GM12878 (cell line): ENCODE data around the gene SHISA9. TPM values are rescaled to one million over a fixed set of nuclear protein-coding genes. Genes with fewer than 3 reads are reported as not detected.

ENCODE experiments used
- ATAC-seq: fragments of 200-7000 bp; cut with Tn5 transposase; 3 replicates; pipeline ENCODE4 v1.9.1; 2020; ENCODE audit warnings: mild to moderate bottlenecking, moderate library complexity
- BruUV-seq: library from RNA; stranded (reverse); fragments of 400-500 nt; replicated peaks from 2 replicates; lab custom pipeline; 2021; lab: Mats Ljungman, UMichigan
- CTCF ChIA-PET: fragments of 300-600 bp; sonication (Branson Sonifier 250); formaldehyde crosslinking; extraction: SDS; loops from one replicate; lab custom pipeline; 2021; ENCODE audit warnings: inconsistent platforms; lab: Yijun Ruan, JAX
- POLR2A ChIA-PET: fragments of 350-600 bp; formaldehyde crosslinking; extraction: SDS; loops from one replicate; lab custom pipeline; 2021; ENCODE audit warnings: inconsistent platforms; lab: Charles Lee
- RAD21 ChIA-PET: fragments of 300-600 bp; sonication (Branson Sonifier 250); formaldehyde crosslinking; loops from one replicate; lab custom pipeline; 2023; ENCODE audit warnings: antibody characterized with exemption; ENCODE audit not compliant: unreplicated experiment; lab: Charles Lee
- SMC1A ChIA-PET: fragments of 300-600 bp; sonication (Branson Sonifier 250); formaldehyde crosslinking; loops from one replicate; lab custom pipeline; 2023; ENCODE audit not compliant: unreplicated experiment, uncharacterized antibody; lab: Charles Lee
- DNase-seq: peaks from one replicate; pipeline ENCODE4 v3.0.0-alpha.2; 2011; ENCODE audit warnings: low read depth, low spot score
- FAIRE-seq: peaks from 3 replicates; lab custom pipeline; 2011; peaks lifted over from hg19 to GRCh38; lab: Jason Lieb, UNC
- H2AFZ ChIP-seq: 2 replicates; pipeline ENCODE4 v1.6.0; 2011; ENCODE audit warnings: low read depth, low read length, control low read depth; ENCODE audit not compliant: control insufficient read depth
- H3K27ac ChIP-seq: 2 replicates; pipeline ENCODE4 v1.5.1; 2011; ENCODE audit warnings: control low read depth; ENCODE audit not compliant: control insufficient read depth, insufficient read depth
- H3K27me3 ChIP-seq, 2 experiments: replicated peaks in 1 of 2; 2 replicates each; pipeline versions ENCODE4 v1.6.0 to v1.6.1; 2011; ENCODE audit warnings: low read length in 1 of 2; ENCODE audit not compliant: control insufficient read depth in 2 of 2, insufficient read depth in 2 of 2
- H3K36me3 ChIP-seq, 2 experiments: 2 replicates each; pipeline ENCODE4 v1.5.1; 2011; ENCODE audit warnings: low read length in 1 of 2; ENCODE audit not compliant: control insufficient read depth in 2 of 2, insufficient read depth in 2 of 2
- H3K4me1 ChIP-seq: 2 replicates; pipeline ENCODE4 v1.6.1; 2011; ENCODE audit warnings: mild to moderate bottlenecking, low read length, moderate library complexity, mixed read lengths; ENCODE audit not compliant: control insufficient read depth, insufficient read depth
- H3K4me2 ChIP-seq: 2 replicates; pipeline ENCODE4 v1.6.0; 2011; ENCODE audit warnings: control low read depth; ENCODE audit not compliant: control insufficient read depth, insufficient read depth
- H3K4me3 ChIP-seq: fragments of 200-600 bp; sonication (generic); 2 replicates; pipeline ENCODE4 v1.5.1; 2016
- H3K79me2 ChIP-seq: 2 replicates; pipeline ENCODE4 v1.6.0; 2011; ENCODE audit warnings: low read length; ENCODE audit not compliant: control insufficient read depth, insufficient read depth
- H3K9ac ChIP-seq: 2 replicates; pipeline ENCODE4 v1.8.0; 2011; ENCODE audit warnings: low read length, control low read depth, mixed read lengths; ENCODE audit not compliant: control insufficient read depth, insufficient read depth
- H3K9me3 ChIP-seq: replicated peaks from 3 replicates; pipeline ENCODE4 v1.5.1; 2011; ENCODE audit warnings: mild to moderate bottlenecking, low read length; ENCODE audit not compliant: control insufficient read depth, insufficient read depth
- H4K20me1 ChIP-seq: 2 replicates; pipeline ENCODE4 v1.6.0; 2011; ENCODE audit not compliant: control insufficient read depth, insufficient read depth
- HSF1 ChIP-seq: fragments of 150-350 bp; IDR thresholded peaks from 2 replicates; pipeline ENCODE4 v1.6.1; 2014; ENCODE audit warnings: mild to moderate bottlenecking, low read depth, low read length
- IRF4 ChIP-seq: IDR thresholded peaks from 2 replicates; pipeline ENCODE4 v1.6.1; 2011; ENCODE audit warnings: low read depth, low read length
- ZNF217 ChIP-seq: fragments of 450-650 bp; IDR thresholded peaks from 2 replicates; pipeline ENCODE4 v1.6.1; 2017; ENCODE audit warnings: antibody characterized with exemption, mild to moderate bottlenecking
- ZNF24 ChIP-seq: fragments of 450-650 bp; IDR thresholded peaks from 2 replicates; pipeline ENCODE4 v1.6.1; 2017; ENCODE audit warnings: antibody characterized with exemption, mild to moderate bottlenecking
- WGBS: methylation state at CpG from one replicate; pipeline ENCODE4 v1.1.6; 2016; ENCODE audit warnings: low lambda C conversion rate; ENCODE audit not compliant: insufficient replicate concordance, insufficient coverage; ENCODE audit errors: missing lambda C conversion rate; 5-methylcytosine and 5-hydroxymethylcytosine counted together
- in situ Hi-C: fragments of 300-500 bp; cut with MboI; formaldehyde crosslinking; loops from 9 replicates; pipeline ENCODE4 v1.14.3; 2018; ENCODE audit warnings: mixed read lengths
- intact Hi-C: fragments of 100-400 bp; cut with micrococcal nuclease; formaldehyde crosslinking; loops from one replicate; pipeline ENCODE4 v1.14.2; 2022; ENCODE audit not compliant: unreplicated experiment
- polyA plus RNA-seq, 11 experiments: library from polyadenylated mRNA; depleted of rRNA in 4 of 11; unstranded in 6 of 11; stranded (reverse) in 5 of 11; fragments of >200 nt; fragmentation: Nextera tagmentation in 4 of 11; fragmentation: Illumina TruSeq in 1 of 11; extraction: Ambion mirVana in 4 of 11; extraction: Trizol in 1 of 11; gene quantifications; 1 replicate in 1 of 11; 2 replicates in 10 of 11; pipeline versions ENCODE4 v1.2.1 to v1.2.3, GENCODE V29; 2011 to 2016; ENCODE audit warnings: inconsistent platforms in 2 of 11, missing spikeins in 2 of 11, low read depth in 1 of 11
- total RNA-seq, 4 experiments: library from RNA; depleted of rRNA in 3 of 4; stranded (reverse); fragments of >200 nt in 3 of 4; fragmentation: Illumina TruSeq in 1 of 4; extraction: Trizol in 1 of 4; gene quantifications; 2 replicates each; pipeline versions ENCODE4 v1.2.1 to v1.2.3, GENCODE V29; 2013 to 2021

The SHISA9 gene
- total and polyA plus RNA-seq, 10 of the 15 experiments (the other 5 are each of a cell fraction or from before 2014, with no cell fraction given), result 0.03 to 25.5 (median 0.07) TPM

GRCh38 chr16:13269359-13269758 lies 368.0 kb downstream of the SHISA9 start:
- no peak for FAIRE-seq

More at GRCh38 chr16:13269359-13269758, 368.0 kb downstream of the SHISA9 start:
- no TSS peak for BruUV-seq
- 33% methylated on average over 1 of the region's 1 CpG for WGBS
- H3K4me3 ChIP-seq, result no peak overlapping the region
- ChIA-PET POLR2A (no interaction called here), CTCF (interaction anchor here (0.7 kb wide), 1 partner anchor 14 kb away, joined by 3 read pairs; no protein-coding TSS in a partner anchor), RAD21 (no interaction called here), SMC1A (interaction anchor here (0.6 to 1.2 kb wide), 4 partner anchors 15 to 153 kb away, joined by 3 to 9 read pairs (median 3); no protein-coding TSS in a partner anchor)
- in situ Hi-C loops, result no loop called here
- no peak overlapping the region for H3K4me2 ChIP-seq
- no peaks in the 10 kb centered on the region for H3K4me1 ChIP-seq
- no peak overlapping the region for H2AFZ ChIP-seq
- intact Hi-C loops, result no loop called here
- H3K27me3 ChIP-seq, result no peaks in the 10 kb centered on the region
- H3K36me3 ChIP-seq, result no peaks in the 10 kb centered on the region
- H3K9me3 ChIP-seq, result no peaks in the 10 kb centered on the region; the same call in 2 of the 3 replicates
- H3K79me2 ChIP-seq, result no peaks in the 10 kb centered on the region
- ATAC-seq, result no peak
- no peak for DNase-seq
- no peaks in the 10 kb centered on the region for H4K20me1 ChIP-seq
- H3K27ac ChIP-seq, result no peak overlapping the region
- H3K9ac ChIP-seq, result no peak overlapping the region
- no peak for TF ChIP-seq HSF1
- TF ChIP-seq ZNF24, result no peak
- TF ChIP-seq ZNF217, result no peak
- TF ChIP-seq IRF4, result no peak
